GM12878 (cell line): ENCODE measurements around the gene LY6G5B. TPM values are rescaled to one million over a fixed set of nuclear protein-coding genes. Genes with fewer than 3 reads are reported as not detected.

ENCODE experiments used
- ATAC-seq: fragments of 200-7000 bp; cut with Tn5 transposase; 3 replicates; pipeline ENCODE4 v1.9.1; 2020; ENCODE audit warnings: mild to moderate bottlenecking, moderate library complexity
- BruUV-seq: library from RNA; stranded (reverse); fragments of 400-500 nt; replicated peaks from 2 replicates; lab custom pipeline; 2021; lab: Mats Ljungman, UMichigan
- CTCF ChIA-PET: fragments of 300-600 bp; sonication (Branson Sonifier 250); formaldehyde crosslinking; extraction: SDS; loops from one replicate; lab custom pipeline; 2021; ENCODE audit warnings: inconsistent platforms; lab: Yijun Ruan, JAX
- POLR2A ChIA-PET: fragments of 350-600 bp; formaldehyde crosslinking; extraction: SDS; loops from one replicate; lab custom pipeline; 2021; ENCODE audit warnings: inconsistent platforms; lab: Charles Lee
- RAD21 ChIA-PET: fragments of 300-600 bp; sonication (Branson Sonifier 250); formaldehyde crosslinking; loops from one replicate; lab custom pipeline; 2023; ENCODE audit warnings: antibody characterized with exemption; ENCODE audit not compliant: unreplicated experiment; lab: Charles Lee
- SMC1A ChIA-PET: fragments of 300-600 bp; sonication (Branson Sonifier 250); formaldehyde crosslinking; loops from one replicate; lab custom pipeline; 2023; ENCODE audit not compliant: unreplicated experiment, uncharacterized antibody; lab: Charles Lee
- DNase-seq: peaks from one replicate; pipeline ENCODE4 v3.0.0-alpha.2; 2011; ENCODE audit warnings: low read depth, low spot score
- FAIRE-seq: peaks from 3 replicates; lab custom pipeline; 2011; peaks lifted over from hg19 to GRCh38; lab: Jason Lieb, UNC
- H2AFZ ChIP-seq: 2 replicates; pipeline ENCODE4 v1.6.0; 2011; ENCODE audit warnings: low read depth, low read length, control low read depth; ENCODE audit not compliant: control insufficient read depth
- H3K27ac ChIP-seq: 2 replicates; pipeline ENCODE4 v1.5.1; 2011; ENCODE audit warnings: control low read depth; ENCODE audit not compliant: control insufficient read depth, insufficient read depth
- H3K27me3 ChIP-seq, 2 experiments: replicated peaks in 1 of 2; 2 replicates each; pipeline versions ENCODE4 v1.6.0 to v1.6.1; 2011; ENCODE audit warnings: low read length in 1 of 2; ENCODE audit not compliant: control insufficient read depth in 2 of 2, insufficient read depth in 2 of 2
- H3K36me3 ChIP-seq, 2 experiments: 2 replicates each; pipeline ENCODE4 v1.5.1; 2011; ENCODE audit warnings: low read length in 1 of 2; ENCODE audit not compliant: control insufficient read depth in 2 of 2, insufficient read depth in 2 of 2
- H3K4me1 ChIP-seq: 2 replicates; pipeline ENCODE4 v1.6.1; 2011; ENCODE audit warnings: mild to moderate bottlenecking, low read length, moderate library complexity, mixed read lengths; ENCODE audit not compliant: control insufficient read depth, insufficient read depth
- H3K4me2 ChIP-seq: 2 replicates; pipeline ENCODE4 v1.6.0; 2011; ENCODE audit warnings: control low read depth; ENCODE audit not compliant: control insufficient read depth, insufficient read depth
- H3K4me3 ChIP-seq: fragments of 200-600 bp; sonication (generic); 2 replicates; pipeline ENCODE4 v1.5.1; 2016
- H3K79me2 ChIP-seq: 2 replicates; pipeline ENCODE4 v1.6.0; 2011; ENCODE audit warnings: low read length; ENCODE audit not compliant: control insufficient read depth, insufficient read depth
- H3K9ac ChIP-seq: 2 replicates; pipeline ENCODE4 v1.8.0; 2011; ENCODE audit warnings: low read length, control low read depth, mixed read lengths; ENCODE audit not compliant: control insufficient read depth, insufficient read depth
- H3K9me3 ChIP-seq: replicated peaks from 3 replicates; pipeline ENCODE4 v1.5.1; 2011; ENCODE audit warnings: mild to moderate bottlenecking, low read length; ENCODE audit not compliant: control insufficient read depth, insufficient read depth
- H4K20me1 ChIP-seq: 2 replicates; pipeline ENCODE4 v1.6.0; 2011; ENCODE audit not compliant: control insufficient read depth, insufficient read depth
- BMI1 ChIP-seq: fragments of 450-650 bp; IDR thresholded peaks from 2 replicates; pipeline ENCODE4 v1.6.1; 2016; ENCODE audit warnings: mild to moderate bottlenecking, moderate library complexity, borderline replicate concordance
- CHD2 ChIP-seq: IDR thresholded peaks from 2 replicates; pipeline ENCODE4 v1.6.1; 2011; ENCODE audit warnings: low read depth, low read length, improper control_type of control experiment, borderline replicate concordance
- E4F1 ChIP-seq: fragments of 450-650 bp; IDR thresholded peaks from 2 replicates; pipeline ENCODE4 v1.6.1; 2018; ENCODE audit warnings: borderline replicate concordance, mild to moderate bottlenecking; ENCODE audit not compliant: partially characterized antibody
- ESRRA ChIP-seq: IDR thresholded peaks from 2 replicates; pipeline ENCODE4 v1.6.1; 2012; ENCODE audit warnings: mild to moderate bottlenecking, low read length, improper control_type of control experiment
- LARP7 ChIP-seq: fragments of 450-650 bp; IDR thresholded peaks from 2 replicates; pipeline ENCODE4 v1.6.1; 2017; ENCODE audit warnings: mild to moderate bottlenecking
- MTA3 ChIP-seq: IDR thresholded peaks from 2 replicates; pipeline ENCODE4 v1.6.1; 2012; ENCODE audit warnings: low read length, inconsistent platforms, borderline replicate concordance
- NBN ChIP-seq: fragments of 450-650 bp; IDR thresholded peaks from 2 replicates; pipeline ENCODE4 v1.6.1; 2016
- PAX5 ChIP-seq: IDR thresholded peaks from 2 replicates; pipeline ENCODE4 v1.6.1; 2011; ENCODE audit warnings: low read depth, low read length, borderline replicate concordance
- POLR2AphosphoS2 ChIP-seq: IDR thresholded peaks from 2 replicates; pipeline ENCODE4 v1.6.1; 2011; ENCODE audit warnings: low read depth, mild to moderate bottlenecking, low read length, improper control_type of control experiment, moderate library complexity
- SMAD1 ChIP-seq: fragments of 450-650 bp; IDR thresholded peaks from 2 replicates; pipeline ENCODE4 v1.6.1; 2018; ENCODE audit warnings: mild to moderate bottlenecking, low read depth; ENCODE audit not compliant: partially characterized antibody
- STAT1 ChIP-seq: fragments of 450-650 bp; conservative IDR thresholded peaks from 2 replicates; pipeline ENCODE4 v1.6.1; 2014; ENCODE audit warnings: antibody characterized with exemption, mild to moderate bottlenecking
- TBL1XR1 ChIP-seq: IDR thresholded peaks from 2 replicates; pipeline ENCODE4 v1.6.1; 2012; ENCODE audit warnings: low read depth, low read length, improper control_type of control experiment
- ZBTB40 ChIP-seq: fragments of 450-650 bp; IDR thresholded peaks from 2 replicates; pipeline ENCODE4 v1.6.1; 2016; ENCODE audit warnings: mild to moderate bottlenecking, moderate library complexity, borderline replicate concordance
- WGBS: methylation state at CpG from one replicate; pipeline ENCODE4 v1.1.6; 2016; ENCODE audit warnings: low lambda C conversion rate; ENCODE audit not compliant: insufficient replicate concordance, insufficient coverage; ENCODE audit errors: missing lambda C conversion rate; 5-methylcytosine and 5-hydroxymethylcytosine counted together
- in situ Hi-C: fragments of 300-500 bp; cut with MboI; formaldehyde crosslinking; loops from 9 replicates; pipeline ENCODE4 v1.14.3; 2018; ENCODE audit warnings: mixed read lengths
- intact Hi-C: fragments of 100-400 bp; cut with micrococcal nuclease; formaldehyde crosslinking; loops from one replicate; pipeline ENCODE4 v1.14.2; 2022; ENCODE audit not compliant: unreplicated experiment
- polyA plus RNA-seq, 11 experiments: library from polyadenylated mRNA; depleted of rRNA in 4 of 11; unstranded in 6 of 11; stranded (reverse) in 5 of 11; fragments of >200 nt; fragmentation: Nextera tagmentation in 4 of 11; fragmentation: Illumina TruSeq in 1 of 11; extraction: Ambion mirVana in 4 of 11; extraction: Trizol in 1 of 11; gene quantifications; 1 replicate in 1 of 11; 2 replicates in 10 of 11; pipeline versions ENCODE4 v1.2.1 to v1.2.3, GENCODE V29; 2011 to 2016; ENCODE audit warnings: inconsistent platforms in 2 of 11, missing spikeins in 2 of 11, low read depth in 1 of 11
- total RNA-seq, 4 experiments: library from RNA; depleted of rRNA in 3 of 4; stranded (reverse); fragments of >200 nt in 3 of 4; fragmentation: Illumina TruSeq in 1 of 4; extraction: Trizol in 1 of 4; gene quantifications; 2 replicates each; pipeline versions ENCODE4 v1.2.1 to v1.2.3, GENCODE V29; 2013 to 2021

LY6G5B gene
- total and polyA plus RNA-seq, 10 of the 15 experiments (the other 5 are each of a cell fraction or from before 2014, with no cell fraction given): 3.2 to 16.5 (median 7.5) TPM

DNA sequence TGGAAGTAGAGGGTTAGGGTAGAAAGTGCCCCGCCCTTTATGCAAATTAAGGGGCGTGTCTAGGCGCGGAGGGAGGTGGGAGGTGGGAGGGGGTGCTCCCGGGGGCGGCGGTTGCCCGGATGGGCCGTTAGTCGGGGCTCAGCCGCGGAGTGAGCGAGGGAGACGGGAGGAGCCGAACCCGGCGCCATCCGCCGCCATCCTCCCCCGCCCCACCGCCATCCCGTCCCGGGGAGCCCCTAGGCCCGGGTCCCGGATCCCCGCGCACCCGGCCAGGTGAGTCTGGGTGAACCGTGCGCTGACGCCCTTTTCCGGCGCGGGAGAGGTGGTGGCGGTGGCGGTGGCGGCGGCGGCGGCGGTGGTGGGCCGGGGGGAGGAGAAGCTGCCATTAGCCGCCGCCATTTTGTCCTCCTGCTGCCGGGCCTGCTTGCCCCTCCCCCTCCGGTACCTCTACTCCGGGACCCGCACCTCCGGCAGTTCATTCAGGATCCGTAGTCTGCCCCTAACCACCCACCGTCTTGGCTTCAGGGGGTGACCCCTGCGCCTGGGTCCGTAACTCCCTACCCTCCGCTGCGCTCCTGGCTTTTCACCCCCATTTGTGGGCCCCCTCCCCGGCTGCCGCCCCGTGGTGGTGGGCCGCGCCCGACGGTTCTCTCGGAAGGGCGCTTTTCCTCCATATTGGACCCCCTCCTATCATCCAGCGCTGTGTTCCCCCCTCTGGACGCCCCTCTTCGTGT lies 49.0 kb upstream of the LY6G5B start, which contains the start of gene PRRC2A (continued):
- TF ChIP-seq E4F1 (no peak), CHD2 (peak; percentile 77), SMAD1 (no peak), TBL1XR1 (no peak; the same call in 1 of the 2 replicates), LARP7 (peak; percentile 80), POLR2AphosphoS2 (peak; percentile 47; the same call in 1 of the 2 replicates), NBN (0 out of 2 replicates have a peak, but pooled peaks have one; percentile 34)

DNA sequence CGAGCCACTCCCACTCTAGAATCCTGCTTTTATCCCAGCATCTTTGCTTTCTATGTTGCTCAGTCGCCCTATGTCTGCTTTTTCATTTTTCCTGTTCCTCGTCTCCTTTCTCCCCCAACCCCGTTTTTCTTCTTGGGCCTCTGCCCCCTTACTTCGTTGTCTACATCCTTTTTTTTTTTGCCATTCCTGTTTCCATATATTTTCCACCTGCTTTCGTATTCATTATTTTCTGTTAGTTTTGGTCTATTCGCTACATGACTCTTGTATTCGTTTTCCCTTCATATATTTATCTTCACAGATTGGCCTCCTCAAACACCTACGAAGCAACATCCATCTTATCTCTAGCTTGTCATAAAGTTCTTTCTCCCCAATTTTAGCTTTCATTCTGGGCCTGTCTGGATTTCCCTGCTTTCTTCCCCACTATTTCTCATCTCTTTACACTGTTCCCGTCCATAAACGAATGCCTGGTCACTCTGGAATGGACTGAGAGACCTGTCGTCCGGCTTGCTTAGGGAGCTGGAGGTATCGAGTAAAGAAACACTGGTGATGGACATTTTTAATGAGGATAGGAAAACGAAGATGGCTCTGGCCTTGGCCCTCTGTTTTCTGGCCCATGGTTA lies 48.3 kb upstream of the LY6G5B start:
- RAD21 ChIA-PET: interaction anchor here (0.6 to 2.6 kb wide), 5 partner anchors 22 to 209 kb away, joined by 3 to 11 read pairs (median 5); partner anchors contain the start of genes ATP6V1G2, BAG6, NFKBIL1 and TNF
- SMC1A ChIA-PET: interaction anchor here (0.8 to 2.9 kb wide), 12 partner anchors 12 to 209 kb away, joined by 3 to 15 read pairs (median 6); partner anchors contain the start of genes BAG6, C6orf47, DDX39B and GPANK1
- no peak for TF ChIP-seq MTA3
- TF ChIP-seq ZBTB40: peak; percentile 11; the same call in 1 of the 2 replicates
- TF ChIP-seq ESRRA: no peak
- no peak for TF ChIP-seq PAX5
- no peak for TF ChIP-seq BMI1
- no peak for TF ChIP-seq STAT1

More for the DNA sequence above, 48.3 kb upstream of the LY6G5B start:
- peaks cover 4% of the 10 kb centered on the region; the same call in 1 of the 2 replicates for H4K20me1 ChIP-seq
- 2% methylated on average over 15 of the region's 15 CpGs for WGBS
- no peaks in the 10 kb centered on the region for H3K27me3 ChIP-seq
- in situ Hi-C loops (no loop called here), intact Hi-C loops (no loop called here)
- no peaks in the 10 kb centered on the region for H3K9me3 ChIP-seq
- ATAC-seq (no peak), FAIRE-seq (no peak), DNase-seq (no peak)
- peak overlapping the region; percentile 99 for H3K9ac ChIP-seq
- H3K4me1 ChIP-seq: peaks cover 6% of the 10 kb centered on the region
- peaks cover 42% of the 10 kb centered on the region for H3K79me2 ChIP-seq
- ChIA-PET POLR2A (interaction anchor here (0.6 to 5.2 kb wide), 18 partner anchors 11 to 313 kb away, joined by 3 to 58 read pairs (median 4); partner anchors contain the start of genes APOM, BAG6, C6orf47 and DDX39B), CTCF (interaction anchor here (0.9 to 3.0 kb wide), 9 partner anchors 22 to 82 kb away, joined by 3 to 17 read pairs (median 3); partner anchors contain the start of genes ABHD16A, ATP6V1G2, BAG6 and LY6G5C)
- peak overlapping the region; percentile 96 for H3K27ac ChIP-seq
- no peak overlapping the region for H2AFZ ChIP-seq
- peak overlapping the region; percentile 74 for H3K4me2 ChIP-seq
- H3K36me3 ChIP-seq: peaks cover 21 to 31% of the 10 kb centered on the region in 2 experiments
- peak overlapping the region; percentile 86 for H3K4me3 ChIP-seq
- TSS peak; percentile 67 for BruUV-seq
